T-helper 2 cell treated with Interferon-gamma antibody and Interleukin-4, amounts not matched to agents 5 μg/mL and 100 μg/mL, for 36 hours (primary cell): ENCODE results near the gene FUT9.

ENCODE experiments used
- DNase-seq: peaks from one replicate; pipeline ENCODE4 v3.0.0; 2021; ENCODE audit warnings: low spot score
- H3K27ac Mint-ChIP-seq: one replicate; pipeline ENCODE4 v1.8.0; 2021; ENCODE audit warnings: mild to moderate bottlenecking, mixed read lengths
- H3K27me3 Mint-ChIP-seq: one replicate; pipeline ENCODE4 v1.8.0; 2021; ENCODE audit warnings: low read depth, mixed read lengths
- H3K36me3 Mint-ChIP-seq: one replicate; pipeline ENCODE4 v1.8.0; 2021; ENCODE audit warnings: low read depth, mixed read lengths
- H3K4me1 Mint-ChIP-seq: one replicate; pipeline ENCODE4 v1.8.0; 2021; ENCODE audit warnings: low read depth, mixed read lengths
- H3K4me3 Mint-ChIP-seq: one replicate; pipeline ENCODE4 v1.8.0; 2022; ENCODE audit warnings: mild to moderate bottlenecking, moderate library complexity, mixed read lengths
- H3K9me3 Mint-ChIP-seq: one replicate; pipeline ENCODE4 v1.8.0; 2021; ENCODE audit warnings: mixed read lengths

FUT9 gene

DNA sequence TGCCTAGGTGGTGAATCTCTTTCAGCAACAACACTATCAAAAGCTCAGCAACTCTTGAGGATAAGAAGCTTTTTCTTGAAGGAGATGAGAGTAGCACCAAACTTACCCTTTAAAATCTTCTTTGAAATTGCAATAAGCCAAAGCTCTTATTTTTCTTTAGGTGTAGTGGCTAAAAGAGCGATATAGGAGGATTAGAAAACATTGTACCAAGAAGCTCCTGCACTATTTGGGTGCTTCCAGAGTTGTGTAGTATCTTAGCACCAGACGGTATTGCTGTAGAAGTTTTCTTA lies 1.2 kb downstream of the FUT9 start:
- no peaks in the 10 kb centered on the region for H3K9me3 Mint-ChIP-seq
- H3K4me1 Mint-ChIP-seq: no peaks in the 10 kb centered on the region
- no peak overlapping the region for H3K27ac Mint-ChIP-seq
- H3K4me3 Mint-ChIP-seq: no peak overlapping the region
- H3K27me3 Mint-ChIP-seq: peaks cover 28% of the 10 kb centered on the region
- no peak for DNase-seq
- no peaks in the 10 kb centered on the region for H3K36me3 Mint-ChIP-seq

DNA sequence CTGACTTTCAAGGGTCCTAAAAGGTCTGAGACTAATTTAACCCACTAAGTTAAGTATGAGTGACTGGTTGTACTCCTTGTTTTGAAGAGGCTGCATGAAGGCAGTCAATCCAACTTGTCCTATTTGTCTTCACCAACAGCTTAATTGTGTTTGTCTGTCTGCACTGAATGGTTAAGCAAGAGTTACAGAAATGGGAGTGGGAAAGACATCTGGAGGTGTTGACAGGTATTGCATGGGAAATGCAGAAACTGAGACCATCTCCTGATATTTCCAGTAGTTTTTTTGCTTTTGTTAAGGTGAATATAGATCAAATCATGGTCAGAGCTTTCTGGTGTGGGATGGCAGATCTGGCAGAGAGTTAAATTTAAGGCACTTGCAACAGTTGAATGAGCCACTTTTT lies 6.5 kb downstream of the FUT9 start:
- Mint-ChIP-seq H3K4me3 (no peak overlapping the region), H3K9me3 (no peaks in the 10 kb centered on the region)

DNA sequence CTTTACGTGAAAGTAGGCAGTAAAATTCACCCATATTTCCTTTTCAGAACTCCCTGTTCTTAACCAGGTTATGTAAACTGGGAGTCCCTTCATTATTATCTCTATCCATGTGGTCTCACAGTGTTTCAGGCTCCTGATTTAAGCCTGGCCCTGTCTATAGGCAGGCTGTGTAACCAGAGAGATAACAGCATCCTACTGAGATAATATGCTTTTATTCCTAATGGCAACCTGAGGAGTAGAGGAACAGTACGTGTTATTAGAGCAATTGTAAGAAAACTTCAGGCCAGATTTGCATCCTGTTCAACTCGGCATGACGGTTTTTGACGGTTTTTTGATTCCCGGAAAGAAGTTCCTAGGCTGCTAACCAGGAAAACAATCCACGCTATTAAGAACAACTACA lies 16.9 kb downstream of the FUT9 start:
- no peak for DNase-seq
- H3K4me1 Mint-ChIP-seq: no peaks in the 10 kb centered on the region
- no peaks in the 10 kb centered on the region for H3K36me3 Mint-ChIP-seq
- H3K27me3 Mint-ChIP-seq: no peaks in the 10 kb centered on the region
- H3K27ac Mint-ChIP-seq: no peak overlapping the region
- H3K9me3 Mint-ChIP-seq: no peaks in the 10 kb centered on the region
- H3K4me3 Mint-ChIP-seq: no peak overlapping the region

More for the DNA sequence above, 6.5 kb downstream of the FUT9 start:
- Mint-ChIP-seq H3K27me3 (peaks cover under 1% of the 10 kb centered on the region), H3K4me1 (no peaks in the 10 kb centered on the region), H3K27ac (no peak overlapping the region), H3K36me3 (no peaks in the 10 kb centered on the region)
- no peak for DNase-seq

DNA sequence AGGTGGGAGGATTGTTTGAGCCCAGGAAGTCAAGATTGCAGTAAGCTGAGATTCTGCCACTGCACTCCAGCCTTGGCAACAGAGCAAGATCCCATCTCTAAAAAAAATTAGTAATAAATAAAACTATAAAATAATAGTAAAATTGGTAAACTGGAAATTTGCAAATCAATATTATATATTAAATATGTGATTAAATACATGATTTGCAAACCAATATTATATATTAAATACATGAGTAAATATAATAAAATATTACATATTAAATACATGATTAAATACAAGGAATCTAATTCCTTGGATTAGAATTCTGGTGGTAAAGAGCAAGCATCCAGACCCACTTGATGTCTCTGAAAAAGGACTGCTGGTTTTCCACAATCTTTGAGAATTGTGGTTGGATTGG lies 35.8 kb downstream of the FUT9 start:
- Mint-ChIP-seq H3K27me3 (no peaks in the 10 kb centered on the region), H3K9me3 (no peaks in the 10 kb centered on the region), H3K36me3 (no peaks in the 10 kb centered on the region), H3K27ac (no peak overlapping the region), H3K4me1 (no peaks in the 10 kb centered on the region), H3K4me3 (no peak overlapping the region)
- no peak for DNase-seq

DNA sequence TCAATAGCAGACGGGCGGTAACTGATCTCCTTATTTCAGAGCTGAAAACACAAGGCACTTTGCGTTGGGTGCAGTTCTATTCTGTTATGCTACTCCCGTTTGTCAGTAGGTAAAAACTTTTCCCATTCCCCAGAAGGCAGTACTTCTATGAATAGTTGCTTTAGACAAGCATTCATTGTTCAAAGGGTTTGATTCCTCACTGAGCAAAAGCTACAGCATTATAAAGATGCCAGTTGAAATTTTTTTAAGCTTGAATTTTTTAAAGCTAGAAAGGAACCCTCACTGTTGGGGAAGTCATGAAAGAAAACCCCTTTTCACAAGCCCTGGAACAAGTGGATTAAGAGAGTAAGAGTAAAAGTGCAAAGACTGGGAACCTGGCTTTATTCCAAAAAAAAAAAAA lies 42.3 kb downstream of the FUT9 start:
- no peak for DNase-seq
- no peak overlapping the region for H3K4me3 Mint-ChIP-seq
- no peaks in the 10 kb centered on the region for H3K4me1 Mint-ChIP-seq
- no peaks in the 10 kb centered on the region for H3K36me3 Mint-ChIP-seq
- H3K27ac Mint-ChIP-seq: no peak overlapping the region
- H3K9me3 Mint-ChIP-seq: peaks cover under 1% of the 10 kb centered on the region
- no peaks in the 10 kb centered on the region for H3K27me3 Mint-ChIP-seq

DNA sequence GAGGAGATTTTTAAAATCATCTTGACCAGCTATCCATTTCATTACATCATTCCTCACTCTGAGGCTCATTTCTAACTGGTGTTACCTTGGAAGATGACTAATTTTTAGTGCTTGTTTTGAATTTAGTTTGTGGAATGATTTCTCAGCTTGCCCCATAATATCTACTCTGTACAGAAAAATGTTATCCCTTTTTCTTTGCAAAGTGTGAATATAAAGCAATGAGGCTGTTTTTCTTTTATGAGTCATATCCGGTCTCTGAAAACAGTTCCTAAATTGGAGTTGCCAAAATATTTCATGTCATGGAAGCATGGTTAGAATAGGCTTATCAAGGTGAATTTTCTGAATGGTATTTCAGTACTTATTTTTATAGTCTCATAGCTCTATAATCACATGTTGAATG lies 43.8 kb downstream of the FUT9 start:
- DNase-seq: no peak
- Mint-ChIP-seq H3K27me3 (no peaks in the 10 kb centered on the region), H3K4me1 (no peaks in the 10 kb centered on the region), H3K27ac (no peak overlapping the region), H3K9me3 (peaks cover 5% of the 10 kb centered on the region), H3K4me3 (no peak overlapping the region), H3K36me3 (no peaks in the 10 kb centered on the region)

DNA sequence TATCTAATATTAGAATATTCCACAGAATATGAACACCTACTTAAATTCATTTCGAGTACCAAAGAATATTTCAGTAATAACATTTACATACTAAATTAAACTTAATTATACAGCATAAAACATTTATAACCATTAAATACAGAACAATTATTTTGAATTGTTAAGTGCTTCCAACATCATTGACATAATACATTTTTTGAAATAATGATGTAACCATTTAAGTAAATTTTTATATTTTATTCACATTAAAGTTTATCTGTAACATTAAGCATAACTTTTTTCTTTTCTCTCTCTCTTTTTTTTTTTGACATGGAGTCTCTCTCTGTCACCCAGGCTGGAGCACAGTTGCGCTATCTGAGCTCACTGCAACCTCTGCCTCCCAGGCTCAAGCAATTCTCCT lies 44.5 kb downstream of the FUT9 start:
- Mint-ChIP-seq H3K27ac (no peak overlapping the region), H3K9me3 (peaks cover 5% of the 10 kb centered on the region), H3K4me1 (no peaks in the 10 kb centered on the region), H3K27me3 (no peaks in the 10 kb centered on the region), H3K36me3 (no peaks in the 10 kb centered on the region), H3K4me3 (no peak overlapping the region)
- DNase-seq: no peak

DNA sequence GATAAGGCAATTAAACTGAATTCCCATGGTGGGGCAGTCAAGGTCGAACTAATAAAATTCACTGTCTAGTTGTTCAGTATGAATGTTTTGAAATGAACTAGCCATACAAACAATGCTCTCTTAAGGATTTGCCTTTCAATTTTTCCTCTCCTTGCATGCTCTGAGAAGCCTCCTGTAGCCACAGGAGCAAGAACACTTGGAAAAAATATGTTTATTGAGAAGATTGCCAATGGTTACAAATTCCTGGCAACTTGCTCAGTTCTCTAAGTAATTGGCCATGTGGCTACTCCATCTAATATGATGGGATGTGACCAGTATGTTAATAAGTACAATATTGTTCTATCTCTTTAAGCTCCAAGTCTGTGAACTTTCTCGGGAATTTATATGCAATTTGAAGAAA lies 49.4 kb downstream of the FUT9 start:
- Mint-ChIP-seq H3K9me3 (peaks cover 5% of the 10 kb centered on the region), H3K27me3 (no peaks in the 10 kb centered on the region), H3K27ac (no peak overlapping the region), H3K4me1 (no peaks in the 10 kb centered on the region), H3K36me3 (no peaks in the 10 kb centered on the region), H3K4me3 (no peak overlapping the region)
- DNase-seq: no peak

DNA sequence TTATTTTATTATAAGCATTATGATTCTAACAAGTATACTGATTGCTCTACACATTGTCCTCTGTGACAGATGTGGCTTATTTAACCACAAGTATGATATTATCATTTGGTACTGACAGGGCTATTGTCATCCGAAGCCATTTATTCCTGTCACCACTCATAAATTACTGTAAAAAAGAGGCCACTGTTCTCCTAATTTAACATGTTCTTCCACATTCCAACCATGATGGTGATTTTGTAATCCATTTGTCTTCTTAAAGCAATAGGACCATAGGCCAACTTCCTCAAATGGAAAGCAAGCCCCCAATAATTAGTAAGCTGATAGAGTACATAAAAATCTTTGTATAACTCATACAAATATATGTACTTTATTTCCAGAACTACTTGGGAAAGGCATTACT lies 50.6 kb downstream of the FUT9 start:
- Mint-ChIP-seq H3K36me3 (no peaks in the 10 kb centered on the region), H3K27me3 (no peaks in the 10 kb centered on the region), H3K4me3 (no peak overlapping the region), H3K27ac (no peak overlapping the region), H3K4me1 (no peaks in the 10 kb centered on the region), H3K9me3 (peaks cover 5% of the 10 kb centered on the region)
- DNase-seq: no peak

DNA sequence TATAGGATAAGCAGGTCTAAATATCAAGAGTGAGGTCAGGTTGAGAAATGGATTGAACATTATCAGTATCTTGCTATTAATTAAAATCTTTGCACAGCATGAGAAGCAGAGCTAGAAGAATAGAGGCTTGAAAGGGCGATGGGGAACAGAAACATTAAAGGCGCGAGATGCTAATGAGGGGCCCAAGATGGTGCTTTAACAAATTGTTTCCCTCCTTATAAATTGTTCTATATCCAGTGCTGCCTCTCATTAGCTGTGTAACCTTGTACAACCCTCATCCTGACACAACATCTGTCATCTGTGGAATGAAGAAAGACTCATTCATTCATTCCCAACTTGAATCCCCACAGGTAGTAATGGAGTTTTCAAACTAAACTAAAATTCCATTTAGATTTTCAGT lies 57.8 kb downstream of the FUT9 start:
- Mint-ChIP-seq H3K4me1 (no peaks in the 10 kb centered on the region), H3K9me3 (no peaks in the 10 kb centered on the region), H3K27ac (no peak overlapping the region), H3K36me3 (no peaks in the 10 kb centered on the region), H3K27me3 (no peaks in the 10 kb centered on the region), H3K4me3 (no peak overlapping the region)
- no peak for DNase-seq

DNA sequence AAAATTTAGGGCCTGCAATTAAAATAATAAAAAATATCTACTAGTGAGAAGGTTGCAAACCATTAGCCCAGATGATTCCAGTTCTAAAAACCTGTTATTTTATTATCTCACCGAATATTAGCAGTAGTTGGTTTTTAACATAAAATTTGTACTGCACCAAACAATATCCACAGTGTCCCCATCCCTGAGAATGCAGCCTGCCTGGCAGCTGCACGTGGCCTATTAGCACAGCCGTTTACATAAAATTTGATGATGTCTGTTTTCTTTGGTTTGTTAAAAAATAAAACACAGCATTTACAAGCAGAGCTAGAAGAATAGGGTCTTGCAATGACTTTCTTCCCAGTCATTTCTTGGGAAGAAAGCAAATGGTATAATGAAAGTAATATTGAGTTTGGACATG lies 58.2 kb downstream of the FUT9 start:
- no peak for DNase-seq
- Mint-ChIP-seq H3K4me3 (no peak overlapping the region), H3K9me3 (no peaks in the 10 kb centered on the region), H3K27me3 (no peaks in the 10 kb centered on the region), H3K4me1 (no peaks in the 10 kb centered on the region), H3K36me3 (no peaks in the 10 kb centered on the region), H3K27ac (no peak overlapping the region)

DNA sequence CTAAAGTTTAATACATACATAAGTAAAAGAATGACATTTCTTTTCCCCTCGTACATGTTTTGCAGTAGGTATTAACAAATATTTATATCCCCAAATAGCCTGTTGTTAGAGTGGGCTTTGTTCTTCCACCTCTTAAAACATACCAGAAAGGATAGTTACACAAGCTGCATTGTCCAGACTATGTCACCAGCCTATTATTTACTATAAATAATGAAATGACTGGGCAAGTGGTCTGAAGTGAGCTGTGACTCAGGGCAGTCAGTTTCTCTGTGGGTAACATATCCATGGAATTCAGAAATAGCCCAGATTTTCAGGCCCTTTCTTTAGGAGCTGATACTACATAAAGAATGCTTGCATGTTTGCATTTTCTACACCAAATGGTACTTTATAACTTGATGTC lies 60.1 kb downstream of the FUT9 start:
- Mint-ChIP-seq H3K27me3 (no peaks in the 10 kb centered on the region), H3K36me3 (no peaks in the 10 kb centered on the region), H3K27ac (no peak overlapping the region), H3K4me3 (no peak overlapping the region), H3K4me1 (no peaks in the 10 kb centered on the region), H3K9me3 (no peaks in the 10 kb centered on the region)
- no peak for DNase-seq

DNA sequence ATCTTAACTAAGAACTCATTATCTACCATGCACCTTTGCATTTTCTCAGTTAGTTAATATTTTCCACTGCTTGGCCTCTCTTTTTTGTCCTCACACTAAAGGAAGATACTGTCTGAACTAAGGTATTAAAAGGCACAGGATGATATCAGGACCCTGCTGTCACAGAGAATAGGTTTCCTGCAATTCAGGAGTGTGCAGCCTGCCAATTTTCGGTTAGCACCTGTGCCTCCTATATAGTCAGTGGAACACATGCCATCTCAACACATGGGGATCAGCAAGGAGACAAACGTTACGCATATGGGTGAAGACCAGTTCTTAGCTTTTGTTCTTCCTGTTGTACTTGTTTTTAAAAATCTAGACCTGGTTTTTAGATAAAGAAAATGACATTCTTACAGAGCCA lies 71.0 kb downstream of the FUT9 start:
- Mint-ChIP-seq H3K4me1 (no peaks in the 10 kb centered on the region), H3K36me3 (no peaks in the 10 kb centered on the region), H3K27me3 (no peaks in the 10 kb centered on the region), H3K4me3 (no peak overlapping the region), H3K9me3 (no peaks in the 10 kb centered on the region), H3K27ac (no peak overlapping the region)
- no peak for DNase-seq

DNA sequence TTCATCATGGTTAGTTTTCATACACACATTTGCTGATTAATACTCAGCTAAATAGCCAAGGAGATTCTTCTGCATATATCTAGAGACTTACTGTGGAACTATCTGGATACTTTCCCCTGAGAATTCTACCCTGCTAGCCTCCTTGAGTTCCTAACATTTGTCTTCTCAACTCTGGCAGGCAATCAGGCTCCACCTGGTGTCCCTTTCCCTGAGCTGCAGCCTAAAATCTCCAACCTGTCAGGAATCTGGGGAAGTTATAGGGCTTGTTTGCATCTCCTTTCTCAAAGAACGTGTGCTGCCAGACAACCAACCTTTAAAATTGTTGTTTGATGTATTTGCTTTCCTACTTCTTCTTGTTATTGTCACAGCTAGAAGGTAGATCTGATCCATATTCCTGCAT lies 73.4 kb downstream of the FUT9 start:
- Mint-ChIP-seq H3K36me3 (no peaks in the 10 kb centered on the region), H3K9me3 (no peaks in the 10 kb centered on the region), H3K27me3 (no peaks in the 10 kb centered on the region), H3K4me1 (no peaks in the 10 kb centered on the region), H3K27ac (no peak overlapping the region), H3K4me3 (no peak overlapping the region)
- no peak for DNase-seq

DNA sequence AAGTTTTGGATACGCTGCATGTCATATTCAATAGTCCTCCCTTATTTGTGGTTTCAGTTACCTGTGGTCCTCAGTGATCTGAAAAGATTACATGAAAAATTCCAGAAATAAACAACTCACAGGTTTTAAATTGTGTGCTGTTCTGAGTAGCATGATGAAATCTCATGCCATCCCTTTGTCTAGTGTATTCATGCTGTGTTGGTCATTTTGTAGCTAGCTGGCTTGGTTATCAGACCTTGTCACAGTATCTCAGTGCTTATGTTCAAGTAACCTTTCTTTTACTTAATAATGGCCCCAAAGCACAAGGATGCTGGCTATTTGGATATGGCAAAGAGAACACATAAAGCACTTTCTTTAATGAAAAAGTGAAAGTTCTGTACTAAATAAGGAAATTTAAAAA lies 78.3 kb downstream of the FUT9 start:
- H3K4me1 Mint-ChIP-seq: no peaks in the 10 kb centered on the region
- H3K27ac Mint-ChIP-seq: no peak overlapping the region
- no peaks in the 10 kb centered on the region for H3K9me3 Mint-ChIP-seq
- H3K4me3 Mint-ChIP-seq: no peak overlapping the region
- no peaks in the 10 kb centered on the region for H3K36me3 Mint-ChIP-seq
- DNase-seq: no peak
- H3K27me3 Mint-ChIP-seq: no peaks in the 10 kb centered on the region

DNA sequence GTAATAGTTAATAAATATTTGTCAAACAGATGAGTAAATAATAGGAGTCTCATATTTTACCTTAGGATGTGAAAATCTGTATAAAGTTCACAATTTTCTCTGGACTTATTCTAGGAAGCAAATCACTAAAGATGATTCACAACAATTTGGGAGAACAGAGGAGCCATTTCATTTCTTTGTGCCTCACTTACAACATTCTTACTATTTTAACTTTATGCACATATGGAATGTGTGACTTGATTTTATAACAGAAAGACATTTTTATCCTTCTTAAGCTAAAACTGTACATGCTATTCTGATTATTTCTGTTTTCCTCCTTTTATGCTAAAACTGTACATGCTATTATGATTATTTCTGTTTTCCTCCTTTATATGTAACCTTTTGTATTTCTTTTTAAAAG lies 83.3 kb downstream of the FUT9 start:
- H3K27me3 Mint-ChIP-seq: no peaks in the 10 kb centered on the region
- H3K4me1 Mint-ChIP-seq: no peaks in the 10 kb centered on the region
- H3K9me3 Mint-ChIP-seq: no peaks in the 10 kb centered on the region
- DNase-seq: no peak
- H3K36me3 Mint-ChIP-seq: no peaks in the 10 kb centered on the region
- H3K27ac Mint-ChIP-seq: no peak overlapping the region
- no peak overlapping the region for H3K4me3 Mint-ChIP-seq
